Fibroblast of skin of left biceps (primary cell): Measurements from ENCODE around the gene GALNT2.

Experiments used
- DNase-seq, 2 experiments: peaks; one replicate each; pipeline ENCODE4 v3.0.0-alpha.2; 2013; ENCODE audit warnings: low read depth in 2 of 2

GALNT2 gene

DNA sequence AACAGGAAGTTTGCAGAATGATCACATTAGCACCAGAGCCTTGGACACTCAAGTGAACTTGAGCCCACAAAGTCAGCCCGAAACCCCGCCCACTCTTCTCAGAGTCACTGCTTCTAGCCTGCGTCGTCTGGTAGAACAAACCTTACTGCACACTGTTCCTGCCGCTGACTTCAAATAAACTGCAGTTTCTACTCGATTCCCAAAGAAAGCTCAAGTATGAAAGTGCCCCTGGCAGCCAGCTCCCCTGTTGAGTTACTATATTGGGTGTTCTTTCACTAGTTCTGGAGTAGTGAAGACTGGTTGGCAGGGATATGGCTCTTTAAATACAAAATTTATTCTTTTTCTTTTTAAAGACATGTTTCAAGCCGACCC lies 164.7 kb downstream of the GALNT2 start:
- no peak for DNase-seq

DNA sequence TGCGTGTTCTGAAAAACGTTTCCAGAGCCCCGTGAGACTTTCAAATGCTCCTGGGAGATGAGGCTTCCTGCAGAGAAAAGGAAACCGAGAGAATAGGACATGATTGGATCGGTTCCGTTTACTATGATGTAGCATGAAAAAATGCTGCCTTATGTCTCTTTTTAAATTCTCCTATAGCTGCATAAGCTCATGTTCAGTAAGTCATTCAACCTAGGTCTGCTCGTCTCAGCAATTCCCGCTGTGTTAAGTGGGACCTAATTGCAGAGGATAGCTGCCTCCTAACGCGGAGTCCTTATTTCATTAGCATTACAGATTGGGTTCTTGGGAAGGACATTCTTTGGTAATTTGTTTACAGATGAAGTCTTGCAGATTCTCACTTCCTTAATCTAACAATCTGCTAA lies 165.3 kb downstream of the GALNT2 start:
- no peak for DNase-seq

DNA sequence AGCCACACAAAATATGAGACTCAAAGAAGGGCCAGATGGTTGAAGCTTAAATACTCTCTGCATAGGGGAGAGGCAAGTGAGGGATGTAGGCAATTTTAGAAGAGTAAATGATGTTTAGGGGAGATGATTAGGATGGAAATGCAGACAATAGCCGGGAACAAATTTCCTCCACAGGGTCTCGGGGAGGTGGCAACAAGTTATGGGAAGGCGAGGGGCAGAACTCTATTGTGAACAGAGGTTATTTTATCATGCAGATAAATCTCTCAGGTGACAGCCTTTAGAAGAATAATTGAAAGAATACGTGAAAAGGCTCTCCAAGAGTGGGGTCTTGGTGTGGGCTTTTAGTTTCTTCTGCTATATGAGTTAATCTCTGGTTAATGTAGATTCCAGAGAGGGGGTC lies 166.7 kb downstream of the GALNT2 start:
- no peak for DNase-seq

DNA sequence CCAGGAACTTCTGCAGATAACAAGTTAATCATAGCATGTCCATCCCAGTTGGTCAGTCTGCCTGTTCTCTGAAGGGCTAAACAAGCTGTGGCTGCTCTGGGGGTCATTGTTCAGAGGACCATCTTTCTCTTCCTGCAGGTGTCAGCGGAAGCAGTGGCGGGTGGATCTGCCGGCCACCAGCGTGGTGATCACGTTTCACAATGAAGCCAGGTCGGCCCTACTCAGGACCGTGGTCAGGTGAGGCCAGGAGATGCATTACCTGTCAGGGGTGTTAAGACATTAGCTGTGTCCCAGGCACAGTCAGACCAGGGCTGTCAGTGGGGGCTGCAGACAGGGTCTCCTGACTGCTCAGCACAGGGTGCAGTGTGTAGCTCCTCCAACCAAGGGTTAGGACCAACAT lies 168.8 kb downstream of the GALNT2 start:
- no peak for DNase-seq

DNA sequence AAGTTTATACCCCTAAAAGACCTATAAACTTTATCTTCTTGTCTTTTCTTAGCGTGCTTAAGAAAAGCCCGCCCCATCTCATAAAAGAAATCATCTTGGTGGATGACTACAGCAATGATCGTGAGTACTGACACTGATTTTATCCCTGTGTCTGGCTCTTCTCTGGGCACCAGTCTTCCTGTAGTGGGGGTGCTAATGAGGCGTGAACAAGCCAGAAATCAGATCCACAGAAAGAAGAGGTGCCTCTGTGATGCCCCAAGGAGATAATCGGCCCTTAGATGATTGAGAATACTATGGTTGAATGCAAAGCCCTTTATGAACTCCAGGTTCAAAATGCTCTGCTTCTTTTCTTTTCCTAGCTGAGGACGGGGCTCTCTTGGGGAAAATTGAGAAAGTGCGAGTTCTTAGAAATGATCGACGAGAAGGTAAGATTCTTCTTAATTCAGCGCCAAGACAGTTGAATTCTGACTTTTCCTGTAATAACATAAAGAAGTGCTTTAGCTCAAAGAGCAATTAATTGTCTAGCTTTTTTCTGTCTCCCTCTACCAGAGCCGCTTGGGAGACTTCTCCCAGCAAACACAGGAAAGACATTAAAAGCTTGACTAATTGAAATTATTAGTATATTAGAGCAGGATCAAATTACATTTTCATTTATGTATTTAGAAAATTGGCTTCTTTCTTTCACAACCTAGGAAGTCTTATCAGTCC lies 169.4 kb downstream of the GALNT2 start:
- DNase-seq: no peak

DNA sequence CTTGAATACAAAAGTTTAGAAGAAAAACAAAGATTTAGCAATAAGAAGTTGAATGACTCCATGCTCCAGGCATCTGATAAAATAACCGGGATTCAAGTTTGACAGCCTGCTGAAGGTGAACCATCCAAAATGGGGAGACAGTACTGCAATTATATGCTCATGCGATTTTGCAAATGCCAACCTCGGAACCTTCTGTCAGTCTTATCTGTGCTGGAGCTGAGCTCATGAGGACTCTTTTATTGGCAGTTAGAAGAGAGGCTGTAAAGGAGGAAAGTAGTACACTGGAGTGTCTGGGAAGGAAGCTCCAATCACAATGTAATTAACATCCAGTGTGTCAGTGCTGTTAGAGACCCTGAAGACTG lies 170.0 kb downstream of the GALNT2 start:
- no peak for DNase-seq

DNA sequence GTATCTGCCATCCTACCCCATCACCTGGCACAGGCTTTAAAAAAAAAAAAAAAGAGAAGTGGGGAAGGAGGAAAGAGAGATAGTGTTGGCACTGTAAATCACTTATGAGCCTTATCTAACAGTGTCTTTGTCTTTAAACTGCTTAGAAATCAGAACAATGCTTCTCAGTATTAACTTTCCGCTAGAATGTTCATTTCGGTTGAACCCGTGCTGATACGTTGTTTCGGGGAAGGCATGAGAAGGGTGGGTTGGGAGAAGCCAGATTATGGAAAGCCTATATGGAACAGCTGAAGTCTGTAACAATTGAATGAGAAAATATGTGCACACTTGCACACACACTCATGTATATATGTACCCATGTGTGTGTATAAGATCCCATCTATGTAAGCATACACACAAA lies 170.8 kb downstream of the GALNT2 start:
- DNase-seq: no peak

DNA sequence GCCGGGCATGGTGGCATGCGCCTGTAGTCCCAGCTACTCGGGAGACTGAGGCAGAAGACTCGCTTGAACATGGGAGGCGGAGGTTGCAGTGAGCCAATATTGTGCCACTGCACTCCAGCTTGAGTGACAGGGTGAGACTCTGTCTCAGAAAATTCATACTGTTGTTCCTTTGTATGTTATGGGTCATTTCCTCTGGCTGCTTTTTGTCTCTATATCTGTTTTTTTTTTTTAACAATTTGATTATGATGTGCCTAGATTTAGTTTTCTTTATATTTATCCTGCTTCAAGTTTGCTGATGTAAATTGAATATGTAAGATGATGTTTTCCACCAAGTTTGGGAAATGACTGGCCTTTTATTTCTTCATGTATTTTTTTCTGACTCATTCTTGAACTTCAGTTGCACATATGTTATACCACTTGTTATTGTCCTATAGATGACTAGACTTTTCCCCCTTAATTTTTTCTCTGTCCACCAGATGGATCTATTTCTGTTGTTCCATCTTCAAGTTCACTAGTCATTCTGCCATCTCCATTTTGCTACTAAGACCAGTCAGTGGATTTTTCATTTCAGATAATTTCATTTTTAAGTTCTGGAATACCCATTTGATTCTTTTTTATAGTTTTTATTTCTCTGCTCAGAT lies 173.5 kb downstream of the GALNT2 start:
- DNase-seq: no peak

DNA sequence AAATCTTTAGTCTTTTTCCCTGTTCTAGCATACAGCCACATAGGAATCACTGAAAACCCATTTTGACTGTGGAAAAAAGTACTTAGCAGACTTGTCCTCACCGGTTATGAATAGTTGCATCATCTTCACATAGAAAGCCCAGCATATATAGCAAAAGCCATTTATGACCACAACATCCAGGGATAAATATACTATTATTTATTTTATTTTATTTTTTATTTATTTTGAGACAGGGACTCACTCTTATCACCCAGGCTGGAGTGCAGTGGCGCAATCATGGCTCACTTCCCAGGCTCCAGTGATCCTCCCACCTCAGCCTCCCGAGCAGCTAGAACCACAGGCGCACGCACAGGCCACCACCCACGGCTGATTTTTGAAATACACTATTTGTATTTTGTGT lies 175.3 kb downstream of the GALNT2 start:
- DNase-seq: no peak

DNA sequence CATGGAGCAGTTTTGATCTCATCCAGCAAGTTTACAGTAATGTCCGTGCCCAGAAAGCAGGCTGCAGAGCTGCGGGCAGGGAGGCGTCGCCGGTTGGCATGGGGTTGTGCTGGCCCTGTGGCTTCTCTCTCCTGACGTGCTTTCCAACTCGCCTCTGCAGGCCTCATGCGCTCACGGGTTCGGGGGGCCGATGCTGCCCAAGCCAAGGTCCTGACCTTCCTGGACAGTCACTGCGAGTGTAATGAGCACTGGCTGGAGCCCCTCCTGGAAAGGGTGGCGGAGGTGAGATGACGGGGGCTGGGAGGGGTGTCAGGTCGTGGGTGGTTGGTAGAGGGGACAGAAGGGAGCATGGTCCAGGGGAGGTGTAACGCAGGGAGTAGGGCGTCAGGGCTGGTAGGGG lies 176.1 kb downstream of the GALNT2 start:
- no peak for DNase-seq

DNA sequence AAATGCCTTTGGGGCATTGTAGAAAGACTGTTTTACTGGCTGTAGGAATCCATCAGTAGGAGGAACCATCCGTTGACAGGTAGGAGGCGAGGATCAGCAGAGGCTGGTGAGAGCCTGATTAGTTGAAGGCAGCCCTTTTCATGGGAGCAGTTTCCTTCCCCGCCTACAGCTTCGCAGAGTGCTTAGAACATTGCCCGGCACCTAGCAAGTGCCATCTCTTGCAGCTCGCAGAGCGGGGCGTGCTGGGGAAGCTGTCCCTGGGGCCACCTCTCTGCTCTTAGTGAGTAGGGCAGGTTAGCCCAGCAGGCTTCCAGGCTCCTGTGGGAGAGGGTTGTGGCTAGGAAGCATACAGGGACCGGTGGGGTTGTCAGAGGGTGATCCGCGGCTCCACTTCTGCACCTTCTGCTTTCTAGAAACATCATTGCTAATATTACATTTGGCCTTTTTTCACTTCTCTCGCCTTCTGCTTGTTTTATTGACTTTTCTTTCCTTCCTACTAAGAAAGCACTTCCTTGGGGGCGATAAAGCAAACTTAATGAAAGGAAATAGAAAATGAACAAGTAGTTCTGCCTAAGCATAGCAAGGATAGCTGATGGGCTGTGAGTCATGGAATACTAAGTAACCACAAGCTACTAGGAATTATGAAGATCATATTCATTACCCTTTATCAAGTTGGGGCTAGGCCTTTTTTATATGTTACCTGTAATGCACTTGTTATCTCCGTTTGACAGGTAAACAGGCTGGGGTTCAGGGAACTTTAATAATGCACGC lies 176.7 kb downstream of the GALNT2 start:
- DNase-seq: no peak

DNA sequence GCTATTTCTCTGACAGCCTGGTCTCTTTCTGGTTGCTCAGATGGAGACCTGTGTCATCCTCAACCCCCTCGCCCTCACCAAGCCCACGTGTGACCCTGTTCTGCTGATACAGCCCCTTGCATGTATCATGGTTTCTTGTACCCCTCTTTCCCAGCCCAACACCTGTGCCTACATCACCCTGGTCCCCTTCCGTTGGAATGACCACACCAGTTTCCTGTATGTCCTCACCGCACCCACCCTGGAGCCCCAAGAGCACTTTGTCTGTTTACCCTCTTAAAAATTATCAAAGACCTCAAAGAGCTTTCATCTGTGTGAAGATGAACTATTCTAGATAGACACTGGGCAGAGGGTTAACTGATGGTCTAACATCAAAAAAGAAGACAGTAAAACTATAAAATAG lies 179.5 kb downstream of the GALNT2 start:
- no peak for DNase-seq

DNA sequence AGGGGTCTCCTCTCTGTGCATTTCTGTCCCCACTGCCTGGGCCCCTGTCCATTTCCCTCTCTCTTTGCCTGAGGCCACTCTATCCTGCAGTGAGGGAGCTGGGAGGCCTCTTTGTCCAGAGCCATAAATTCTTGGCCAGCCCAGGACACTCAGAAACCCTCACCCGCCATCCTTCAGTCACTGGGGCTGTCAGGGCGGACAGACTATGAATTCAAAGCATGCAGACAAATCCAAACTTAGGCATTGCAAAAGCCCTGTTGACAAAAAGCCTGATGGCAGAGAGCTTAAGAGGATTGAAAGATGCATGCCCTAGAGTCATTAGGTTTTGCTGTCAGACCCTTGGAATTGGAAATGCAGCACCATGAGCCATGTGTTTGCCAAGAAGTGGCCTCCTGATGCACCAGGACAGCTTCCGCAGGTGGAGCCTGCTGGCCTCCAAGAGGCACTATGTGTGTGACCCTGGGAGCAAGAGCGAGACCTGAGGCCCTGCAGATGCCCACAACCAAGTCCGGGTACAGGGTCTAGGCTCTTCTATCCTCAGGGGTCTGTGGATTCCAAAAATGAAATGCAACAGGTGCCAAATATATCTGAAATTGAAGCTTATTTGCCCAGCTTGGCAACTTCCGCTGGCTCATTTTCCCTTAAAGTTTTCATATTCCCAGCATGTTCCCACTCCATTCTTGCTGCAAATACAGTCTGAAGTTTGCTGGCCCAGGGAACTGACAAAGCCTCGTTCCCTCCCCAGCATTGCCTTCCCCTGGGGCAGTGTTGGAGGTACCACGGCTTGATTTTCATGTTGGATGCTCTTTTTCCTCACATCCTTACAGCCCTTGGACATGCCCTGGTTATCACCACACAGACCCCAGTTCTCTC lies 181.2 kb downstream of the GALNT2 start:
- no peak for DNase-seq

DNA sequence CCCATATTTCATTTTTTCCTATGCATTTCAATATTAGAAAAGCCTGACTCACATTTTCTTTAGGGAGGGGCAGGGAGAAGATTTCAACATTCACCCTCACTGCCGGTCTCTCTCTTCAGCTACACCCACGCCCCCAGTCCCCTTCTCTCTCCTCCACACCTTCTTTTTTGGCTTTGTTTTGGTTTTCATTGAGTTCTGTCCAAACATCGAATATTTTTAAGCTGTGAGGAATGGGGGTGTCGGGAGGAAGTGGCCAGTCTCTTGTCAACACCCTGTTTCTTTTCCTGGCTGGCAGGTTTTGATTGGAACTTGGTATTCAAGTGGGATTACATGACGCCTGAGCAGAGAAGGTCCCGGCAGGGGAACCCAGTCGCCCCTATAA lies 181.8 kb downstream of the GALNT2 start:
- DNase-seq: no peak

DNA sequence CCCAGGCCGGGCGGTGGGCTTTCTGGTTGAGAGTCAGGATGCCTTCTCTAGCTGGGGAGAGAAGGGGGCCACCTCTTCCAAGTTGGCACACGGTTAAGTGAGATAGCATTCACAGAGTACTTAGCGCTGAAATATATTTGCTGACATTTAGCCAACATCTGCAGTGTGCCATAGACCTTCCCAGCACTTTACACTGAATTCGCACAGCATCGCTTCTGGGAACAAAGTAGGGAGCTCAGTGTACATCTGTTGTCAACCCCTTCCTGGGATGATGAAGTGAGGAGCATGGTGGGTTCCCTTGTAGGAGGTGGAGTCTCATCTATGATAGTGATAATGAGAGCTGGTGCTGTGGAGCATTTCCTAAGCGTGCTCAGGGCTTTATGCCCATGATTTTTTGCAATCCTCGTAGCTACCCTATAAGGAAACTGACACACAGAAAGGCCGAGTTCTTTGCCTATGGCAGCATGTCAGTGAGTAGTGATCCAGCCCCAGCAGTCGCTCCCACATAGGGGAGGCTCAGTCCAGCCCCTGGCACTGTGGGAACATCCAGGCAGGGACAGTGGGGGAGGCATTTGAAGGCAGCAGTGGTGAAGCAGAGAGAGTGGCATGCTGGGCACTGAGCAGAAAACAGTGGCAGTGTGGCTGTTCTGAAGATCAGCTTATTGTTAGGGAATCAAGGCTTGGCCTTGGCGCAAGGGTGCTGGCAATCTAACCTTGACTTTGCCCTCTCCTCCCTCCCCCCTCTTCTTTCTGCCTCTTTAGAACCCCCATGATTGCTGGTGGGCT lies 182.8 kb downstream of the GALNT2 start:
- no peak for DNase-seq

DNA sequence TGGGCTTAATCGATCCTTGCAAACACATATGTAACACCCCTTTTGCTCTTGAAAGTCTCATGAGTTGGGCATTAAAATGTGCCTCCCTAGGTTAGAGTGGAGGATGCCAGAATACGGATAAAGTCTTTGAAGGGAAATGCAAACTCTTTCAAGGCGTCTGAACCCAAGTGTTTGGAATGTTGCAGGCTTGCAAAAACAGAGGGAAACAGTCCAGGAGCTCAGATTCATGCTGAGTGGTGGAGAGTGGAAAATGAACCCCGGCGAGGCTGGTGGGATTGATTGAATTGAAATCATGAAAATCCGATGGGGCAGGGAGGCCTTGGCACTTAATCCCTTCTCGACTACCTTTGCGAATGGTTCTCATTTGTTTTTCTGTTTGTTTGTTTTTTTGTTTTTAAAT lies 183.6 kb downstream of the GALNT2 start:
- DNase-seq: no peak

DNA sequence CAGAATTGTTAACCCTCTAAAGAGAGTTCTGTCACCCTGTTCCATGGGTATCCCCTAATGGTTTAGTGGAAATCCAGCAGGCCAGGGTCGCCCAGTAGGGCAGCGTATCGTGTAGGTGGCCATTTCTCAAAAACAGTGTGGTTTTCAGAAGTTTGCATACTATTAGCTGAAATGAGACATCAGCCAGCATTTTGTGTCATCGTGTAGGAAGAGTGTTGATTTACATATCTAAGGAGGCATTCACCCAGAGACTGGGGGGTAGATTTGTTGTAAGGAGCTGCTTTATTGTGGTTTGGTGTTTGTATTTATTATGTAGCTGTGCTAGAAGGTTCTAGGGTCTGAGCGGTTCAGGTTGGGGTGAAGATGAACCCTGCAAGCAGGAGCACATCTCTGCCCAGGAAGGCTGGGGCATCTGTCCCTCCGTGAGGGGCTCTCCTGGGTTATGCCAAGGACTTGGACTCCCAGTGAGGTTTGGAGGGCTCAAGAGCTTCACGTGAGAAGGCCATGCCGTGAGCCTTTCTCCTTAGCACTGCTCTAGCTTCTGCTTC lies 184.7 kb downstream of the GALNT2 start:
- no peak for DNase-seq

DNA sequence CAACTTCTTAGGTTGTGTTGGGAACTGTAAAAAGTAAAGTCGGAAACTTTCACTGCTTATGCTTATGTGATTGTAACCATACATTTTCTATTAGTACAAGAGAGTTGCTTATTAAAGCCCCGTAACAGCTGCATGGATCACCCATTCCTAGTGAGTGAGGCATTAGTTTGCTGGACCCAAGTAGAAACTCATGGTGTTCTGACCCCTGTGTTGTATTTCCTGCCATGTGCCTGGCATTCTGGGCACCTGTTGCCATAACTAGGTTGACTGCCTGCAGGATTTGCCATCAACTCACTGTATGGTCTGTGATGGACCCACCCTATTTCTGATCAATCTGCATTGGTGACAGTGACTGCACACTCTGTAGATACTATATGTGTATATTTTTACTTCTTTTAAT lies 186.1 kb downstream of the GALNT2 start:
- DNase-seq: no peak

DNA sequence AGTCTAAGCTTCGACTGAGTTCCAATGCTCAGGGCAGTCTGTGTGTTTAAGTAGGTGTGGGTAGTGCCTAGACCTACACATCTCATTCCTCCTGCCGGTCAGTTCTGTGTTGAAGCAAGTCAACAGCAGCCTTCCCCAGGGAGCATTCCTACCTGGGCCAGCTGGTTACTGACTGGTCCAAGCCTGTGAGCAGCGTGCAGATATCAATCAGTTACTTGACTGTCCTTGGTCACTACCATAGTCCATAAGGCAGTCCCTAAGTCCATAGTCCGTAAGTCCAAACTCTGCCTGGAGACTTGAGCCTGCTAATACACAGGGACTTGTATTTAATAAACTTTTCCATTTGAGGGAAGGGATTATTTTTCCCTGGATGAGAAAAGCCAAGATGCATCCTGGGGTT lies 187.2 kb downstream of the GALNT2 start:
- DNase-seq: no peak

DNA sequence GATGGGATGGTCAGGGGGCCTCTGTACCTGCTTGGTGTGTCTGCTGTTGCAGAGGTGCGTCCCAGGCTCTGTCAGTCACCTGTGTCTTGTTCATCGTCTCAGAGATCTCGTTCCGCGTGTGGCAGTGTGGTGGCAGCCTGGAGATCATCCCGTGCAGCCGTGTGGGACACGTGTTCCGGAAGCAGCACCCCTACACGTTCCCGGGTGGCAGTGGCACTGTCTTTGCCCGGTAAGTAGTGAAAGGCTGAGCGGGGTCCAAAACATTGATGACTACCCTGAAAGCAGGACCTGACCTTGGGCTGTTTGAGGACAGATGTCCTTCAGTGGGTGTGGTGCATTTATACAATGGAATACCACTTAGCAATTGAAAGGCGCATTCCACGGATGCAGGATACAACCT lies 188.1 kb downstream of the GALNT2 start:
- no peak for DNase-seq

DNA sequence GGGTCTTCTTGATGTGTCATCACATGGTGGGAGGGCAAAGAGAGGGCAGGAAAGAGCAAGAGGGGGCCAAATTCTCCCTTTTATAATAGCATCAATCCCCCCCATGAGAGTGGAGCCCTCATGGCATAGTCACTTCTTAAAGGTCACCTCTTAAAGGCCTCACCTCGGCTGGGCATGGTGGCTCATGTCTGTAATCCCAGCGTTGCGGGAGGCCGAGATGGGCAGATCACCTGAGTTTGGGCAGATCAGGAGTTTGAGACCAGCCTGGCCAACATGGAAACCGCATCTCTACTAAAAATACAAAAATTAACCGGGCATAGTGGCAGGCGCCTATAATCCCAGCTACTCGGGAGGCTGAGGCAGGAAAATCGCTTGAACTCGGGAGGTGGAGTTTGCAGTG lies 189.0 kb downstream of the GALNT2 start:
- DNase-seq: no peak
